ENCODE measurements around the gene NEK10. TPM values are rescaled to one million over a fixed set of nuclear protein-coding genes. Genes with fewer than 3 reads are reported as not detected.

Gene NEK10
- total and polyA plus RNA-seq, 2 of the 4 experiments (the other 2 are of a cell fraction), result 2.2 to 6.6 TPM

- no peak overlapping the region for H2AK5ac ChIP-seq (ENCODE audit: low read depth, low read length)
- no peak overlapping the region for H3K4me3 ChIP-seq (ENCODE audit: insufficient read depth, low read depth, low read length)
- no peak for ATAC-seq (ENCODE audit: low read depth)
- no peak overlapping the region for H3K18ac ChIP-seq (ENCODE audit: low read depth, low read length)
- no peak overlapping the region for H3K23ac ChIP-seq (ENCODE audit: low read depth, low read length)
- no TSS peak for BruUV-seq (replicated peaks)
- in situ Hi-C loops (cut with MboI; ENCODE audit: low sequenced_read_pairs) (no loop called here), intact Hi-C loops (cut with micrococcal nuclease) (no loop called here), dilution Hi-C loops (cut with HindIII; ENCODE audit: low sequenced_read_pairs, unreplicated experiment) (no loop called here)
- no peaks in the 10 kb centered on the region for H3K36me3 ChIP-seq (ENCODE audit: control insufficient read depth, insufficient read depth, low read length)
- no peak overlapping the region for H3K14ac ChIP-seq (replicated peaks; ENCODE audit: low read depth, low read length)
- no peak overlapping the region for H3K4me2 ChIP-seq (ENCODE audit: low read depth, low read length)
- no peak overlapping the region for H4K91ac ChIP-seq (ENCODE audit: insufficient read depth, low read depth, low read length)
- no peak overlapping the region for H4K5ac ChIP-seq (ENCODE audit: low read depth, low read length)
- no peaks in the 10 kb centered on the region for H3K79me1 ChIP-seq (ENCODE audit: low read depth in 1 of 2, low read length in 2 of 2)
- H4K8ac ChIP-seq (ENCODE audit: low read depth in 2 of 2, low read length in 2 of 2), result no peak overlapping the region
- H3K9me3 ChIP-seq (ENCODE audit: control insufficient read depth, insufficient read depth, low read length), result no peaks in the 10 kb centered on the region
- no peak overlapping the region for H3K9ac ChIP-seq (ENCODE audit: low read depth, low read length)
- WGBS, 2 experiments (ENCODE audit: extremely low coverage in 2 of 2, insufficient read length in 1 of 2), result no CpG with 5 or more reads among the region's 2 CpGs
- H2AK9ac ChIP-seq (replicated peaks; ENCODE audit: low read depth, low read length, poor library complexity), result no peak overlapping the region
- H3K27ac ChIP-seq (ENCODE audit: insufficient read depth, low read length), result no peak overlapping the region
- no peak overlapping the region for H2BK5ac ChIP-seq (ENCODE audit: low read depth, low read length, poor library complexity, severe bottlenecking)
- no peaks in the 10 kb centered on the region for H4K20me1 ChIP-seq (ENCODE audit: insufficient read depth, low read length)
- no peaks in the 10 kb centered on the region for H3K27me3 ChIP-seq (ENCODE audit: control insufficient read depth, insufficient read depth, low read length)
- no peak overlapping the region for H2BK15ac ChIP-seq (ENCODE audit: low read depth, low read length)
- CTCF ChIA-PET, result no interaction called here
- TF ChIP-seq POLR2A (IDR thresholded peaks at IDR 0.05; ENCODE audit: low read depth, low read length) (no peak), CTCF (conservative IDR thresholded peaks at IDR 0.05; ENCODE audit: low read depth, low read length) (no peak), NFE2L2 (IDR thresholded peaks at IDR 0.05; ENCODE audit: low read depth, low read length) (no peak), MXI1 (IDR thresholded peaks at IDR 0.05; ENCODE audit: borderline replicate concordance, low read depth, low read length) (no peak), RAD21 (IDR thresholded peaks at IDR 0.05; ENCODE audit: low read length) (no peak), ELK1 (IDR thresholded peaks at IDR 0.05; ENCODE audit: borderline replicate concordance, low read depth, low read length) (no peak), RCOR1 (IDR thresholded peaks at IDR 0.05; ENCODE audit: insufficient replicate concordance, low read length) (no peak), CHD1 (IDR thresholded peaks at IDR 0.05; ENCODE audit: low read depth, low read length) (no peak)
- H3K4ac ChIP-seq (ENCODE audit: low read depth, low read length), result no peak overlapping the region
- H3K9me1 ChIP-seq (ENCODE audit: insufficient read depth, low read length), result no peaks in the 10 kb centered on the region
- H2AFZ ChIP-seq (replicated peaks; ENCODE audit: low read length, poor library complexity), result no peak overlapping the region
- no peak for DNase-seq
- POLR2A ChIA-PET (ENCODE audit: unreplicated experiment), result no interaction called here
- H2BK20ac ChIP-seq (ENCODE audit: low read depth, low read length), result no peak overlapping the region
- no peaks in the 10 kb centered on the region for H3K4me1 ChIP-seq (ENCODE audit: control insufficient read depth, insufficient read depth, low read length)
- H3K56ac ChIP-seq (ENCODE audit: extremely low read depth, insufficient read depth, low read length), result no peak overlapping the region
- H2BK120ac ChIP-seq (ENCODE audit: low read depth, low read length), result no peak overlapping the region
These were observed 184.9 kb downstream of the NEK10 start for GRCh38 chr3:27184261-27184660.
